HEK293 (cell line): ENCODE data around the gene FAM43A.

Source experiments
- CTCF ChIA-PET: fragments of 350-600 bp; formaldehyde crosslinking; extraction: SDS; loops from one replicate; lab custom pipeline; 2021; ENCODE audit warnings: antibody characterized with exemption; lab: Yijun Ruan, JAX
- POLR2A ChIA-PET: fragments of 300-600 bp; formaldehyde crosslinking; extraction: SDS; loops from one replicate; lab custom pipeline; 2020; ENCODE audit warnings: antibody characterized with exemption, inconsistent platforms; lab: Yijun Ruan, JAX
- H3K27ac ChIP-seq: fragments of 200-500 bp; sonication (Bioruptor generic); 2 replicates; pipeline ENCODE4 v1.5.1; 2014; ENCODE audit warnings: low read depth, low read length, control low read depth, inconsistent platforms; ENCODE audit errors: extremely low read depth
- H3K36me3 ChIP-seq, 2 experiments: fragments of 200-500 bp in 1 of 2; sonication (Bioruptor generic) in 1 of 2; 1 replicate in 1 of 2; 2 replicates in 1 of 2; pipeline ENCODE4 v1.5.1; 2014 to 2017; ENCODE audit warnings: inconsistent platforms in 2 of 2, low read length in 2 of 2; ENCODE audit not compliant: control insufficient read depth in 2 of 2, insufficient read depth in 1 of 2
- H3K4me1 ChIP-seq: fragments of 200-500 bp; sonication (Bioruptor generic); 2 replicates; pipeline ENCODE4 v1.5.1; 2014; ENCODE audit warnings: mild to moderate bottlenecking, low read length, inconsistent platforms; ENCODE audit not compliant: control insufficient read depth, insufficient read depth
- H3K4me3 ChIP-seq: 2 replicates; pipeline ENCODE4 v1.5.1; 2011; ENCODE audit warnings: low read depth, mild to moderate bottlenecking, control low read depth, low read length, moderate library complexity
- H3K9me3 ChIP-seq: fragments of 200-500 bp; sonication (Bioruptor generic); 2 replicates; pipeline ENCODE4 v1.5.1; 2014; ENCODE audit warnings: low read depth, low read length, inconsistent platforms; ENCODE audit not compliant: control insufficient read depth, insufficient read depth
- GLI4 ChIP-seq: fragments of 450-650 bp; formaldehyde crosslinking; IDR thresholded peaks from 2 replicates; pipeline ENCODE4 v1.5.1; 2016; ENCODE audit warnings: missing biosample characterization, missing genetic modification characterization
- GLIS2 ChIP-seq: fragments of 450-650 bp; formaldehyde crosslinking; IDR thresholded peaks from 2 replicates; pipeline ENCODE4 v1.5.1; 2016; ENCODE audit warnings: missing biosample characterization, missing genetic modification characterization
- IKZF3 ChIP-seq: fragments of 450-650 bp; IDR thresholded peaks from 2 replicates; pipeline ENCODE4 v1.5.0; 2018; ENCODE audit warnings: missing biosample characterization, mild to moderate bottlenecking, missing genetic modification characterization, moderate library complexity
- PRDM2 ChIP-seq: fragments of 450-650 bp; formaldehyde crosslinking; IDR thresholded peaks from 2 replicates; pipeline ENCODE4 v1.5.1; 2016; ENCODE audit warnings: missing biosample characterization, missing genetic modification characterization, borderline replicate concordance
- ZBTB17 ChIP-seq: fragments of 450-650 bp; formaldehyde crosslinking; IDR thresholded peaks from 2 replicates; pipeline ENCODE4 v1.5.1; 2016; ENCODE audit warnings: missing biosample characterization, missing genetic modification characterization
- ZNF184 ChIP-seq: fragments of 450-650 bp; IDR thresholded peaks from 2 replicates; pipeline ENCODE4 v1.5.1; 2018; ENCODE audit warnings: missing biosample characterization, mild to moderate bottlenecking, missing genetic modification characterization
- ZNF2 ChIP-seq: fragments of 450-650 bp; formaldehyde crosslinking; IDR thresholded peaks from 2 replicates; pipeline ENCODE4 v1.5.1; 2016; ENCODE audit warnings: missing biosample characterization, missing genetic modification characterization
- ZNF202 ChIP-seq: fragments of 450-650 bp; formaldehyde crosslinking; IDR thresholded peaks from 2 replicates; pipeline ENCODE4 v1.5.1; 2016; ENCODE audit warnings: missing biosample characterization, missing genetic modification characterization, borderline replicate concordance
- ZNF239 ChIP-seq: fragments of 450-650 bp; formaldehyde crosslinking; IDR thresholded peaks from 2 replicates; pipeline ENCODE4 v1.5.1; 2016; ENCODE audit warnings: missing biosample characterization, missing genetic modification characterization
- ZNF335 ChIP-seq: fragments of 450-650 bp; formaldehyde crosslinking; conservative IDR thresholded peaks from 2 replicates; pipeline ENCODE4 v1.5.1; 2016; ENCODE audit warnings: missing biosample characterization, missing genetic modification characterization
- ZNF366 ChIP-seq: fragments of 450-650 bp; formaldehyde crosslinking; conservative IDR thresholded peaks from 2 replicates; pipeline ENCODE4 v1.5.1; 2016; ENCODE audit warnings: missing biosample characterization, missing genetic modification characterization
- ZNF501 ChIP-seq: fragments of 450-650 bp; formaldehyde crosslinking; IDR thresholded peaks from 2 replicates; pipeline ENCODE4 v1.5.1; 2016; ENCODE audit warnings: missing biosample characterization, missing genetic modification characterization
- ZNF518A ChIP-seq: fragments of 450-650 bp; formaldehyde crosslinking; conservative IDR thresholded peaks from 2 replicates; pipeline ENCODE4 v1.5.1; 2016; ENCODE audit warnings: low read depth, missing biosample characterization, missing genetic modification characterization
- ZNF792 ChIP-seq: fragments of 450-650 bp; formaldehyde crosslinking; IDR thresholded peaks from 2 replicates; pipeline ENCODE4 v1.5.1; 2016; ENCODE audit warnings: missing biosample characterization, missing genetic modification characterization
- ZSCAN5A ChIP-seq: fragments of 450-650 bp; formaldehyde crosslinking; IDR thresholded peaks from 2 replicates; pipeline ENCODE4 v1.5.1; 2016; ENCODE audit warnings: missing biosample characterization, missing genetic modification characterization

The FAM43A gene

GRCh38 chr3:194728986-194729385 is 43.3 kb downstream of the FAM43A start (continued):
- no peak for TF ChIP-seq IKZF3 (tag by site-specific recombination)
- no peak for TF ChIP-seq PRDM2 (tag by site-specific recombination)
- TF ChIP-seq ZNF202 (tag by site-specific recombination): no peak
- no peak for TF ChIP-seq ZNF184
- TF ChIP-seq, all 188 proteins: peak for 0

- Histone ChIP-seq H3K9me3 (no peaks in the 10 kb centered on the region), H3K4me3 (no peak overlapping the region), H3K4me1 (no peaks in the 10 kb centered on the region), H3K36me3 (no peaks in the 10 kb centered on the region), H3K27ac (no peak overlapping the region)
- TF ChIP-seq ZNF501 (tag by site-specific recombination): no peak
- no peak for TF ChIP-seq ZNF792 (tag by site-specific recombination)
- TF ChIP-seq ZNF2 (tag by site-specific recombination): no peak
- TF ChIP-seq ZNF239 (tag by site-specific recombination): no peak
- TF ChIP-seq ZNF335: peak; percentile 40; the same call in 1 of the 2 replicates
- no peak for TF ChIP-seq GLIS2 (tag by site-specific recombination)
- TF ChIP-seq ZNF518A (tag by site-specific recombination): 0 out of 2 replicates have a peak, but pooled peaks have one; percentile 28
- peak; percentile 38; the same call in 1 of the 2 replicates for TF ChIP-seq ZBTB17
- no peak for TF ChIP-seq GLI4 (tag by site-specific recombination)
- TF ChIP-seq ZNF366 (tag by site-specific recombination): no peak
- TF ChIP-seq ZSCAN5A (tag by site-specific recombination): no peak
- ChIA-PET POLR2A (no interaction called here), CTCF (interaction anchor here (0.7 kb wide), 1 partner anchor 46 kb away, joined by 3 read pairs; no protein-coding TSS in a partner anchor)
Observed at GRCh38 chr3:194730365-194730764, 44.7 kb downstream of the FAM43A start.
